ENCODE measurements around the gene AKR1C4.
"Not testable (repeated sequence)": the region's sequence is repeated elsewhere in the genome, so short reads cannot be mapped to it uniquely, and the experiment has no call there.

Gene AKR1C4

GRCh38 chr10:5199398-5199797 is 2.8 kb downstream of the AKR1C4 start:
- no peak for DNase-seq (ENCODE audit: low read depth in 1 of 2, low spot score in 1 of 2)

GRCh38 chr10:5206799-5207198 is 10.2 kb downstream of the AKR1C4 start:
- DNase-seq (ENCODE audit: low read depth in 1 of 2, low spot score in 1 of 2): no peak

GRCh38 chr10:5209776-5210175 is 13.1 kb downstream of the AKR1C4 start:
- DNase-seq (ENCODE audit: low read depth in 1 of 2, low spot score in 1 of 2): not testable (repeated sequence)

- not testable (repeated sequence) for DNase-seq (ENCODE audit: low read depth in 1 of 2, low spot score in 1 of 2)
Observed at GRCh38 chr10:5210261-5210660, 13.6 kb downstream of the AKR1C4 start.

- no peak for DNase-seq (ENCODE audit: low read depth in 1 of 2, low spot score in 1 of 2)
Observed at GRCh38 chr10:5211696-5212536, 15.3 kb downstream of the AKR1C4 start.

GRCh38 chr10:5216801-5217200 is 20.2 kb downstream of the AKR1C4 start:
- no peak for DNase-seq (ENCODE audit: low read depth in 1 of 2, low spot score in 1 of 2)

GRCh38 chr10:5219262-5219661 is 22.6 kb downstream of the AKR1C4 start:
- no peak for DNase-seq (ENCODE audit: low read depth in 1 of 2, low spot score in 1 of 2)

- not testable (repeated sequence) for DNase-seq (ENCODE audit: low read depth in 1 of 2, low spot score in 1 of 2)
Observed at GRCh38 chr10:5222942-5223341, 26.3 kb downstream of the AKR1C4 start.

- no peak for DNase-seq (ENCODE audit: low read depth in 1 of 2, low spot score in 1 of 2)
Observed at GRCh38 chr10:5229019-5229418, 32.4 kb downstream of the AKR1C4 start.

- no peak for DNase-seq (ENCODE audit: low read depth in 1 of 2, low spot score in 1 of 2)
Observed at GRCh38 chr10:5233324-5233723, 36.7 kb downstream of the AKR1C4 start.

GRCh38 chr10:5234106-5234860 is 37.6 kb downstream of the AKR1C4 start:
- no peak for DNase-seq (ENCODE audit: low read depth in 1 of 2, low spot score in 1 of 2)

GRCh38 chr10:5237541-5237940 is 40.9 kb downstream of the AKR1C4 start:
- DNase-seq (ENCODE audit: low read depth in 1 of 2, low spot score in 1 of 2): not testable (repeated sequence)

- DNase-seq (ENCODE audit: low read depth in 1 of 2, low spot score in 1 of 2): no peak
Observed at GRCh38 chr10:5242585-5242984, 45.9 kb downstream of the AKR1C4 start.

GRCh38 chr10:5243521-5243987 is 46.9 kb downstream of the AKR1C4 start:
- DNase-seq (ENCODE audit: low read depth in 1 of 2, low spot score in 1 of 2): no peak

GRCh38 chr10:5252177-5253037 is 55.8 kb downstream of the AKR1C4 start:
- DNase-seq (ENCODE audit: low read depth in 1 of 2, low spot score in 1 of 2): no peak

GRCh38 chr10:5254488-5254887 is 57.9 kb downstream of the AKR1C4 start:
- no peak for DNase-seq (ENCODE audit: low read depth in 1 of 2, low spot score in 1 of 2)

- not testable (repeated sequence) for DNase-seq (ENCODE audit: low read depth in 1 of 2, low spot score in 1 of 2)
Observed at GRCh38 chr10:5257768-5258167, 61.1 kb downstream of the AKR1C4 start.

GRCh38 chr10:5259132-5259951 is 62.7 kb downstream of the AKR1C4 start:
- DNase-seq (ENCODE audit: low read depth in 1 of 2, low spot score in 1 of 2): no peak

- DNase-seq (ENCODE audit: low read depth in 1 of 2, low spot score in 1 of 2): no peak
Observed at GRCh38 chr10:5259952-5260578, 63.4 kb downstream of the AKR1C4 start.

GRCh38 chr10:5260828-5261227 is 64.2 kb downstream of the AKR1C4 start:
- DNase-seq (ENCODE audit: low read depth in 1 of 2, low spot score in 1 of 2): no peak
